Heart left ventricle (tissue), 16 donors: Measurements from ENCODE around the gene NEB. TPM values are rescaled to one million over a fixed set of nuclear protein-coding genes. Genes with fewer than 3 reads are reported as not detected.
"Not testable (repeated sequence)": the region's sequence is repeated elsewhere in the genome, so short reads cannot be mapped to it uniquely, and the experiment has no call there.

Experiments
- ATAC-seq, 4 donors: fragments of 200-7000 bp; cut with Tn5 transposase; one replicate each; pipeline ENCODE4 v1.9.1; 2020 to 2022; ENCODE audit warnings: moderate library complexity in 4 of 4, mild to moderate bottlenecking in 3 of 4, moderate number of reproducible peaks in 1 of 4
- DNase-seq, 5 donors: peaks; one replicate each; pipeline ENCODE4 v3.0.0-alpha.2; 2020
- H3K27ac ChIP-seq, 12 donors: fragments of 200-600 bp; sonication (generic) in 4 of 12; one replicate each; pipeline versions ENCODE4 v1.5.0 to v1.8.0; 2016 to 2022; ENCODE audit warnings: mild to moderate bottlenecking in 2 of 12
- H3K27me3 ChIP-seq, 9 donors: fragments of 200-600 bp; sonication (generic) in 2 of 9; one replicate each; pipeline versions ENCODE4 v1.5.1 to v1.8.0; 2016 to 2022; ENCODE audit warnings: mild to moderate bottlenecking in 3 of 9
- H3K36me3 ChIP-seq, 9 donors: fragments of 200-600 bp; sonication (generic) in 2 of 9; one replicate each; pipeline versions ENCODE4 v1.5.0 to v1.8.0; 2018 to 2022; ENCODE audit warnings: mild to moderate bottlenecking in 2 of 9
- H3K4me1 ChIP-seq, 12 donors: fragments of 200-600 bp; sonication (generic) in 4 of 12; one replicate each; pipeline versions ENCODE4 v1.5.0 to v1.8.0; 2016 to 2022; ENCODE audit warnings: mild to moderate bottlenecking in 3 of 12
- H3K4me3 ChIP-seq, 12 donors: fragments of 200-600 bp; sonication (generic) in 4 of 12; one replicate each; pipeline versions ENCODE4 v1.5.0 to v1.8.0; 2017 to 2022; ENCODE audit warnings: mild to moderate bottlenecking in 9 of 12, moderate library complexity in 4 of 12
- H3K9me3 ChIP-seq, 12 donors: fragments of 200-600 bp; sonication (generic) in 4 of 12; one replicate each; pipeline versions ENCODE4 v1.5.0 to v1.8.0; 2016 to 2022; ENCODE audit warnings: mild to moderate bottlenecking in 1 of 12
- CTCF ChIP-seq, 12 donors: fragments of 200-600 bp; sonication (generic) in 4 of 12; IDR thresholded peaks; one replicate each; pipeline versions ENCODE4 v1.5.0 to v1.8.0; 2018 to 2022; ENCODE audit warnings: antibody characterized with exemption in 12 of 12, mild to moderate bottlenecking in 5 of 12
- POLR2A ChIP-seq, 2 donors: fragments of 450-650 bp; IDR thresholded peaks; one replicate each; pipeline ENCODE4 v1.6.1; 2017; ENCODE audit warnings: antibody characterized with exemption in 2 of 2, mild to moderate bottlenecking in 2 of 2, moderate library complexity in 2 of 2
- WGBS, 4 donors: extraction: QIAGEN DNeasy Blood & Tissue Kit in 2 of 4; methylation state at CpG; one replicate each; pipeline versions ENCODE4 v1.1.5 to v1.1.7; 2013 to 2018; 5-methylcytosine and 5-hydroxymethylcytosine counted together
- intact Hi-C, 10 donors: fragments of 100-400 bp; cut with DNase I; formaldehyde crosslinking; loops; one replicate each; pipeline versions ENCODE4 v1.11.1 to v1.14.2; 2022
- polyA plus RNA-seq, 2 donors: library from polyadenylated mRNA; stranded (reverse); fragments of 200-250 nt; gene quantifications; one replicate each; pipeline ENCODE4 v1.2.3, GENCODE V29; 2013
- total RNA-seq, 9 donors: library from RNA; depleted of rRNA in 2 of 9; stranded (reverse); fragments of >200 nt in 2 of 9; fragmentation: NEBNext Ultra II Directional in 3 of 9; extraction: Animal tissue kit (Norgen Biotek cat#: 25700) in 3 of 9; gene quantifications; one replicate each; pipeline versions ENCODE4 v1.1.0 to v1.2.4, GENCODE V29; 2016 to 2023
- donor health status: ischemic (EF 13 %, LVEDD 7.1; RV severe dilation, severe dysfunction).
- donor health status: healthy with polysubstance abuse.
- donor health status: DM: no; HTN: yes; CAD: no.
- donor health status: DM: no; HTN: no; CAD: no.
- donor health status: ischemic (EF 25% LVEDD 6.9; RV normal size, moderate dysfunction).
- donor health status: ischemic (EF 25% LVEDD 5.7; RV mildly dilated, moderate dysfunction).
- donor health status: healthy.
- donor health status: DM: yes; HTN: yes; CAD: no.
- donor health status: ischemic (EF 35%, LVEDD 5.7; RV mildly dilated, moderate dysfunction).
- donor health status: nonischemic (EF 11% LVEDD 7.7; RV severe dilation, severe dysfunction).
- donor health status: DM: yes; HTN: yes; CAD: no.
- donor health status: PGD.
- donor health status: ischemic (EF 29% LVEDD 5.4; RV normal size, mild dysfunction).
- donor health status: nonischemic (EF 23%, LVEDD 6.1; RV moderate dilation, normal function).

NEB gene
- total and polyA plus RNA-seq, 11 donors = 0.43 to 23.9 (median 3.0) TPM

- H3K4me3 ChIP-seq, H3K27ac ChIP-seq, H3K9me3 ChIP-seq, DNase-seq, H3K27me3 ChIP-seq, H3K36me3 ChIP-seq, H3K4me1 ChIP-seq, intact Hi-C loops: not testable (repeated sequence)
- WGBS, 4 donors = no CpG with 5 or more reads among the region's 4 CpGs
- ATAC-seq = peak in 1 of 4 donors; percentile 33
These were observed 137.2 kb downstream of the NEB start for GRCh38 chr2:151596903-151597608.

- DNase-seq, H3K4me3 ChIP-seq, ATAC-seq, H3K27me3 ChIP-seq, H3K4me1 ChIP-seq, H3K27ac ChIP-seq, H3K36me3 ChIP-seq, H3K9me3 ChIP-seq, intact Hi-C loops: not testable (repeated sequence)
- 78 to 97% (median 85%) methylated on average over 4 of the region's 4 CpGs for WGBS, 4 donors
These were observed 142.4 kb downstream of the NEB start for GRCh38 chr2:151591908-151592255.

GRCh38 chr2:151591250-151591907 lies 142.9 kb downstream of the NEB start:
- H3K4me3 ChIP-seq, DNase-seq, intact Hi-C loops, H3K27me3 ChIP-seq, H3K27ac ChIP-seq, H3K9me3 ChIP-seq, H3K4me1 ChIP-seq, H3K36me3 ChIP-seq: not testable (repeated sequence)
- peak in 3 of 4 donors; percentile 39 to 75 (median 74) for ATAC-seq
- whole genome bisulfite sequencing, 4 donors = 37 to 64% (median 50%) methylated on average over 2 to 4 of the region's 5 CpGs
- TF ChIP-seq CTCF (IDR thresholded peaks at IDR 0.05) = peak in 8 of 12 donors; percentile 10 to 41 (median 32)

- H3K9me3 ChIP-seq, H3K27me3 ChIP-seq, DNase-seq, intact Hi-C loops, H3K4me1 ChIP-seq, H3K27ac ChIP-seq, H3K36me3 ChIP-seq, ATAC-seq, H3K4me3 ChIP-seq: not testable (repeated sequence)
- 79 to 95% (median 86%) methylated on average over 1 to 4 of the region's 5 CpGs for WGBS, 4 donors
These were observed 153.0 kb downstream of the NEB start for GRCh38 chr2:151581300-151581699.

- WGBS, 4 donors = no CpG with 5 or more reads among the region's 4 CpGs
- ATAC-seq = peak in 3 of 4 donors; percentile 26 to 66 (median 46)
- H3K4me1 ChIP-seq, H3K27me3 ChIP-seq, H3K27ac ChIP-seq, DNase-seq, intact Hi-C loops, H3K9me3 ChIP-seq, H3K4me3 ChIP-seq, H3K36me3 ChIP-seq: not testable (repeated sequence)
These were observed 153.6 kb downstream of the NEB start for GRCh38 chr2:151580697-151581096.

GRCh38 chr2:151577116-151577515 lies 157.2 kb downstream of the NEB start:
- ATAC-seq (no peak), DNase-seq (no peak)
- no peaks in the 10 kb centered on the region for H3K36me3 ChIP-seq
- no peaks in the 10 kb centered on the region for H3K9me3 ChIP-seq
- H3K4me1 ChIP-seq = no peaks in the 10 kb centered on the region
- no peak overlapping the region for H3K4me3 ChIP-seq
- H3K27ac ChIP-seq = no peak overlapping the region
- 85 to 91% (median 88%) methylated on average over 5 of the region's 5 CpGs for WGBS, 4 donors
- H3K27me3 ChIP-seq = no peaks in the 10 kb centered on the region
- TF ChIP-seq CTCF (IDR thresholded peaks at IDR 0.05) = no peak
- no peak for TF ChIP-seq POLR2A (IDR thresholded peaks at IDR 0.05)
- intact Hi-C loops = no loop called here
